Thymus (tissue), 11 donors: ENCODE data around the gene MED29. TPM values are rescaled to one million over a fixed set of nuclear protein-coding genes. Genes with fewer than 3 reads are reported as not detected.
A peak's percentile ranks its signal among the peaks of the same experiment; 100 is the strongest.

Source experiments
- DNase-seq, 9 donors: peaks; one replicate each; pipeline ENCODE4 v3.0.0-alpha.2; 2013; ENCODE audit warnings: low spot score in 9 of 9, low read depth in 6 of 9, missing footprints in 1 of 9
- H3K27ac ChIP-seq, 2 donors: one replicate each; pipeline ENCODE4 v1.5.1; 2013; ENCODE audit warnings: control low read depth in 1 of 2, low read depth in 1 of 2, low read length in 1 of 2, mild to moderate bottlenecking in 1 of 2, moderate library complexity in 1 of 2
- H3K27me3 ChIP-seq, 2 donors: one replicate each; pipeline ENCODE4 v1.5.1; 2013; ENCODE audit warnings: low read length in 1 of 2; ENCODE audit not compliant: control insufficient read depth in 2 of 2, insufficient read depth in 1 of 2
- H3K36me3 ChIP-seq, 2 donors: one replicate each; pipeline ENCODE4 v1.5.1; 2013; ENCODE audit warnings: low read length in 1 of 2, mild to moderate bottlenecking in 1 of 2, moderate library complexity in 1 of 2; ENCODE audit not compliant: control insufficient read depth in 2 of 2, insufficient read depth in 2 of 2
- H3K4me1 ChIP-seq, 2 donors: one replicate each; pipeline ENCODE4 v1.5.1; 2013; ENCODE audit warnings: low read length in 2 of 2; ENCODE audit not compliant: control insufficient read depth in 2 of 2, insufficient read depth in 2 of 2
- H3K4me3 ChIP-seq, 2 donors: one replicate each; pipeline ENCODE4 v1.5.1; 2013; ENCODE audit warnings: low read length in 2 of 2, control low read depth in 1 of 2, mild to moderate bottlenecking in 1 of 2
- H3K9me3 ChIP-seq, 2 donors: one replicate each; pipeline ENCODE4 v1.5.1; 2013; ENCODE audit warnings: low read length in 1 of 2, mild to moderate bottlenecking in 1 of 2; ENCODE audit not compliant: control insufficient read depth in 2 of 2, insufficient read depth in 1 of 2
- WGBS: extraction: QIAGEN DNeasy Blood & Tissue Kit; methylation state at CpG from one replicate; pipeline ENCODE4 v1.1.7; 2013; 5-methylcytosine and 5-hydroxymethylcytosine counted together
- polyA plus RNA-seq: library from polyadenylated mRNA; stranded (reverse); fragments of 200-250 nt; gene quantifications from one replicate; pipeline ENCODE4 v1.2.3, GENCODE V29; 2013
- total RNA-seq: library from RNA; stranded (reverse); fragments of 120-200 nt; gene quantifications from one replicate; pipeline ENCODE4 v1.2.4, GENCODE V29; 2013
- donor health status: healthy.

Gene MED29
- total and polyA plus RNA-seq, 2 donors = 15.8 to 27.8 TPM

- no peaks in the 10 kb centered on the region for H3K9me3 ChIP-seq
- WGBS = 98% methylated on average over 3 of the region's 3 CpGs
- H3K27me3 ChIP-seq = no peaks in the 10 kb centered on the region
- H3K4me1 ChIP-seq = peaks cover 4 to 10% of the 10 kb centered on the region in 2 donors
- H3K36me3 ChIP-seq = peaks cover 41 to 57% of the 10 kb centered on the region in 2 donors
- H3K27ac ChIP-seq = no peak overlapping the region
- H3K4me3 ChIP-seq = no peak overlapping the region
- no peak for DNase-seq
These were observed 41.0 kb upstream of the MED29 start for GRCh38 chr19:39350156-39350555.

GRCh38 chr19:39351537-39352064 lies 39.6 kb upstream of the MED29 start:
- Histone ChIP-seq H3K36me3 (peaks cover 51 to 62% of the 10 kb centered on the region in 2 donors), H3K27ac (peak overlapping the region in 1 of 2 donors; percentile 30), H3K4me1 (peaks cover 4 to 7% of the 10 kb centered on the region in 2 donors), H3K27me3 (no peaks in the 10 kb centered on the region), H3K9me3 (no peaks in the 10 kb centered on the region), H3K4me3 (no peak overlapping the region)
- DNase-seq = peak in 4 of 9 donors; percentile 21 to 56 (median 30)
- WGBS = 79% methylated on average over 4 of the region's 4 CpGs

- DNase-seq = no peak
- no peak overlapping the region for H3K27ac ChIP-seq
- H3K36me3 ChIP-seq = peaks cover 61 to 68% of the 10 kb centered on the region in 2 donors
- H3K9me3 ChIP-seq = no peaks in the 10 kb centered on the region
- no peak overlapping the region for H3K4me3 ChIP-seq
- 94% methylated on average over 12 of the region's 12 CpGs for WGBS
- peaks cover 4 to 7% of the 10 kb centered on the region in 2 donors for H3K4me1 ChIP-seq
- H3K27me3 ChIP-seq = no peaks in the 10 kb centered on the region
These were observed 38.6 kb upstream of the MED29 start for GRCh38 chr19:39352381-39353255.

GRCh38 chr19:39355253-39355652 lies 35.9 kb upstream of the MED29 start:
- DNase-seq = no peak
- Histone ChIP-seq H3K27me3 (no peaks in the 10 kb centered on the region), H3K9me3 (no peaks in the 10 kb centered on the region), H3K36me3 (peaks cover 62 to 65% of the 10 kb centered on the region in 2 donors), H3K27ac (no peak overlapping the region), H3K4me1 (peaks cover 4 to 7% of the 10 kb centered on the region in 2 donors), H3K4me3 (no peak overlapping the region)
- WGBS = 95% methylated on average over 5 of the region's 5 CpGs

- H3K27ac ChIP-seq = no peak overlapping the region
- no peak overlapping the region for H3K4me3 ChIP-seq
- H3K27me3 ChIP-seq = no peaks in the 10 kb centered on the region
- H3K4me1 ChIP-seq = peaks cover 4 to 6% of the 10 kb centered on the region in 2 donors
- H3K36me3 ChIP-seq = peaks cover 66 to 72% of the 10 kb centered on the region in 2 donors
- DNase-seq = no peak
- 96% methylated on average over 3 of the region's 3 CpGs for WGBS
- no peaks in the 10 kb centered on the region for H3K9me3 ChIP-seq
These were observed 35.1 kb upstream of the MED29 start for GRCh38 chr19:39356073-39356472.

GRCh38 chr19:39356647-39357046 lies 34.5 kb upstream of the MED29 start:
- peaks cover 66 to 71% of the 10 kb centered on the region in 2 donors for H3K36me3 ChIP-seq
- DNase-seq = no peak
- H3K4me3 ChIP-seq = no peak overlapping the region
- no peaks in the 10 kb centered on the region for H3K9me3 ChIP-seq
- H3K4me1 ChIP-seq = peaks cover 0 to 2% of the 10 kb centered on the region in 2 donors
- H3K27me3 ChIP-seq = no peaks in the 10 kb centered on the region
- H3K27ac ChIP-seq = no peak overlapping the region
- 96% methylated on average over 18 of the region's 18 CpGs for WGBS

GRCh38 chr19:39359026-39359425 lies 32.2 kb upstream of the MED29 start:
- Histone ChIP-seq H3K4me3 (no peak overlapping the region), H3K27ac (no peak overlapping the region), H3K27me3 (no peaks in the 10 kb centered on the region), H3K4me1 (no peaks in the 10 kb centered on the region), H3K36me3 (peaks cover 71 to 72% of the 10 kb centered on the region in 2 donors), H3K9me3 (no peaks in the 10 kb centered on the region)
- WGBS = 98% methylated on average over 3 of the region's 3 CpGs
- DNase-seq = no peak

- peaks cover 61 to 65% of the 10 kb centered on the region in 2 donors for H3K36me3 ChIP-seq
- H3K4me1 ChIP-seq = no peaks in the 10 kb centered on the region
- no peak overlapping the region for H3K4me3 ChIP-seq
- no peaks in the 10 kb centered on the region for H3K9me3 ChIP-seq
- H3K27me3 ChIP-seq = no peaks in the 10 kb centered on the region
- H3K27ac ChIP-seq = no peak overlapping the region
- no peak for DNase-seq
- 100% methylated on average over 1 of the region's 1 CpG for WGBS
These were observed 30.6 kb upstream of the MED29 start for GRCh38 chr19:39360599-39360998.
